IMR-90 (cell line): ENCODE data around the gene MATN3. TPM values are rescaled to one million over a fixed set of nuclear protein-coding genes. Genes with fewer than 3 reads are reported as not detected.
"Not testable (repeated sequence)": the region's sequence is repeated elsewhere in the genome, so short reads cannot be mapped to it uniquely, and the experiment has no call there.

Source experiments
- ATAC-seq: fragments of 200-7000 bp; cut with Tn5 transposase; 2 replicates; pipeline ENCODE4 v1.9.1; 2020; ENCODE audit warnings: low read depth, mild to moderate bottlenecking, moderate library complexity
- BruUV-seq: library from RNA; stranded (reverse); fragments of 400-500 nt; replicated peaks from 2 replicates; lab custom pipeline; 2021; lab: Mats Ljungman, UMichigan
- CTCF ChIA-PET: fragments of 300-600 bp; formaldehyde crosslinking; extraction: SDS; loops from one replicate; lab custom pipeline; 2021; ENCODE audit warnings: antibody characterized with exemption; lab: Yijun Ruan, JAX
- POLR2A ChIA-PET: fragments of 300-600 bp; sonication (Branson Sonifier 250); formaldehyde crosslinking; loops from one replicate; lab custom pipeline; 2022; ENCODE audit warnings: antibody characterized with exemption; ENCODE audit not compliant: unreplicated experiment; lab: Charles Lee
- DNase-seq: peaks from one replicate; pipeline ENCODE4 v3.0.0; 2013
- H2AFZ ChIP-seq: replicated peaks from 2 replicates; pipeline ENCODE3; 2013; ENCODE audit warnings: low read length, mild to moderate bottlenecking; ENCODE audit not compliant: poor library complexity
- H2AK5ac ChIP-seq: 2 replicates; pipeline ENCODE4 v1.6.1; 2013; ENCODE audit warnings: low read depth, low read length, inconsistent platforms
- H2AK9ac ChIP-seq: replicated peaks from 2 replicates; pipeline ENCODE3; 2013; ENCODE audit warnings: mild to moderate bottlenecking, low read depth, low read length, moderate library complexity; ENCODE audit not compliant: poor library complexity
- H2BK120ac ChIP-seq: 2 replicates; pipeline ENCODE4 v1.6.1; 2013; ENCODE audit warnings: low read depth, low read length, inconsistent platforms
- H2BK15ac ChIP-seq: 3 replicates; pipeline ENCODE4 v1.6.1; 2013; ENCODE audit warnings: low read depth, low read length, inconsistent platforms
- H2BK20ac ChIP-seq: 2 replicates; pipeline ENCODE4 v1.6.1; 2013; ENCODE audit warnings: low read depth, mild to moderate bottlenecking, inconsistent platforms, low read length, moderate library complexity
- H2BK5ac ChIP-seq: 2 replicates; pipeline ENCODE4 v1.6.1; 2013; ENCODE audit warnings: mild to moderate bottlenecking, low read depth, low read length, inconsistent platforms; ENCODE audit not compliant: poor library complexity, severe bottlenecking
- H3K14ac ChIP-seq: replicated peaks from 2 replicates; pipeline ENCODE4 v1.6.1; 2013; ENCODE audit warnings: low read depth, low read length, inconsistent platforms
- H3K18ac ChIP-seq: 2 replicates; pipeline ENCODE4 v1.6.1; 2013; ENCODE audit warnings: low read depth, low read length, control low read depth
- H3K23ac ChIP-seq: 2 replicates; pipeline ENCODE4 v1.6.1; 2013; ENCODE audit warnings: low read depth, low read length, inconsistent platforms
- H3K27ac ChIP-seq: 2 replicates; pipeline ENCODE4 v1.5.1; 2013; ENCODE audit warnings: mild to moderate bottlenecking, control low read depth, low read length; ENCODE audit not compliant: insufficient read depth
- H3K27me3 ChIP-seq: 2 replicates; pipeline ENCODE4 v1.6.1; 2013; ENCODE audit warnings: low read length; ENCODE audit not compliant: control insufficient read depth, insufficient read depth
- H3K36me3 ChIP-seq: 2 replicates; pipeline ENCODE4 v1.6.1; 2013; ENCODE audit warnings: low read length, mixed read lengths; ENCODE audit not compliant: control insufficient read depth, insufficient read depth
- H3K4ac ChIP-seq: 2 replicates; pipeline ENCODE4 v1.6.1; 2013; ENCODE audit warnings: low read depth, low read length, inconsistent platforms
- H3K4me1 ChIP-seq: 2 replicates; pipeline ENCODE4 v1.6.1; 2013; ENCODE audit warnings: low read length, mixed read lengths; ENCODE audit not compliant: control insufficient read depth, insufficient read depth
- H3K4me2 ChIP-seq: 2 replicates; pipeline ENCODE4 v1.6.1; 2013; ENCODE audit warnings: low read depth, mild to moderate bottlenecking, control low read depth, low read length, moderate library complexity
- H3K4me3 ChIP-seq: 2 replicates; pipeline ENCODE4 v1.5.1; 2013; ENCODE audit warnings: low read depth, mild to moderate bottlenecking, control low read depth, low read length, moderate library complexity; ENCODE audit not compliant: insufficient read depth
- H3K56ac ChIP-seq: 2 replicates; pipeline ENCODE4 v1.6.1; 2013; ENCODE audit warnings: low read length, inconsistent platforms; ENCODE audit not compliant: insufficient read depth; ENCODE audit errors: extremely low read depth
- H3K79me1 ChIP-seq, 2 experiments: 2 replicates each; pipeline ENCODE4 v1.6.1; 2013; ENCODE audit warnings: low read length in 2 of 2, inconsistent platforms in 1 of 2, low read depth in 1 of 2
- H3K9ac ChIP-seq: 2 replicates; pipeline ENCODE4 v1.6.1; 2013; ENCODE audit warnings: low read depth, low read length, control low read depth
- H3K9me1 ChIP-seq: 2 replicates; pipeline ENCODE4 v1.6.1; 2013; ENCODE audit warnings: low read length, inconsistent platforms; ENCODE audit not compliant: insufficient read depth
- H3K9me3 ChIP-seq: 2 replicates; pipeline ENCODE4 v1.6.1; 2013; ENCODE audit warnings: low read length; ENCODE audit not compliant: control insufficient read depth, insufficient read depth
- H4K20me1 ChIP-seq: 2 replicates; pipeline ENCODE4 v1.6.1; 2013; ENCODE audit warnings: low read length, inconsistent platforms; ENCODE audit not compliant: insufficient read depth
- H4K5ac ChIP-seq: 2 replicates; pipeline ENCODE4 v1.6.1; 2013; ENCODE audit warnings: mild to moderate bottlenecking, low read depth, low read length, control low read depth
- H4K8ac ChIP-seq, 2 experiments: 2 replicates each; pipeline ENCODE4 v1.6.1; 2013; ENCODE audit warnings: low read depth in 2 of 2, low read length in 2 of 2, control low read depth in 1 of 2, inconsistent platforms in 1 of 2
- H4K91ac ChIP-seq: 2 replicates; pipeline ENCODE4 v1.6.1; 2013; ENCODE audit warnings: low read depth, low read length, inconsistent platforms; ENCODE audit not compliant: insufficient read depth
- CEBPB ChIP-seq: IDR thresholded peaks from 2 replicates; pipeline ENCODE4 v1.6.1; 2012; ENCODE audit warnings: low read depth, low read length, improper control_type of control experiment
- MAFK ChIP-seq: IDR thresholded peaks from 2 replicates; pipeline ENCODE4 v1.6.1; 2012; ENCODE audit warnings: low read depth, low read length, improper control_type of control experiment
- MXI1 ChIP-seq: IDR thresholded peaks from 2 replicates; pipeline ENCODE4 v1.6.1; 2012; ENCODE audit warnings: low read depth, mild to moderate bottlenecking, low read length, moderate library complexity, borderline replicate concordance
- RAD21 ChIP-seq: IDR thresholded peaks from 2 replicates; pipeline ENCODE4 v1.6.1; 2012; ENCODE audit warnings: low read length, improper control_type of control experiment
- RCOR1 ChIP-seq: IDR thresholded peaks from 2 replicates; pipeline ENCODE4 v1.6.1; 2012; ENCODE audit warnings: mild to moderate bottlenecking, low read length, improper control_type of control experiment; ENCODE audit not compliant: insufficient replicate concordance
- WGBS, 2 experiments: methylation state at CpG; one replicate each; pipeline versions ENCODE4 v1.1.5 to v1.1.7; 2013; ENCODE audit warnings: missing lambda C conversion rate in 2 of 2; ENCODE audit not compliant: insufficient read length in 1 of 2; ENCODE audit errors: extremely low coverage in 2 of 2; 5-methylcytosine and 5-hydroxymethylcytosine counted together
- dilution Hi-C: fragments of 300-500 bp; cut with HindIII; formaldehyde crosslinking; loops from one replicate; pipeline ENCODE4 v1.14.3; 2018; ENCODE audit warnings: low sequenced_read_pairs; ENCODE audit not compliant: unreplicated experiment
- in situ Hi-C: fragments of 300-500 bp; cut with MboI; formaldehyde crosslinking; loops from 3 replicates; pipeline ENCODE4 v1.14.3; 2019; ENCODE audit warnings: low sequenced_read_pairs, inconsistent platforms, mixed read lengths
- intact Hi-C: fragments of 100-400 bp; cut with micrococcal nuclease; formaldehyde crosslinking; loops from 2 replicates; pipeline ENCODE4 v1.10.0; 2022
- polyA plus RNA-seq, 3 experiments: library from polyadenylated mRNA; depleted of rRNA; stranded (reverse); fragments of >200 nt; gene quantifications; 2 replicates each; pipeline ENCODE4 v1.2.3, GENCODE V29; 2012; ENCODE audit warnings: low replicate concordance in 1 of 3
- total RNA-seq: library from RNA; depleted of rRNA; stranded (reverse); fragments of >200 nt; gene quantifications from 2 replicates; pipeline ENCODE4 v1.2.3, GENCODE V29; 2012

The MATN3 gene
- total and polyA plus RNA-seq, 2 of the 4 experiments (the other 2 are of a cell fraction) = 0.90 to 3.0 TPM

GRCh38 chr2:20048488-20049448, 36.3 kb upstream of the MATN3 start:
- Histone ChIP-seq H4K91ac (no peak overlapping the region), H3K4ac (peak overlapping the region; percentile 32; the same call in 1 of the 2 replicates), H4K20me1 (peaks cover 66% of the 10 kb centered on the region), H3K9ac (peak overlapping the region; percentile 94), H3K4me1 (peaks cover 2% of the 10 kb centered on the region), H2AFZ (no peak overlapping the region), H2BK120ac (no peak overlapping the region; the same call in 1 of the 2 replicates), H3K9me1 (peaks cover 2% of the 10 kb centered on the region), H3K4me3 (peak overlapping the region; percentile 77), H3K56ac (peak overlapping the region; percentile 51; the same call in 1 of the 2 replicates), H2BK20ac (no peak overlapping the region), H3K18ac (peak overlapping the region; percentile 43; the same call in 1 of the 2 replicates), H3K4me2 (peak overlapping the region; percentile 93), H3K27me3 (no peaks in the 10 kb centered on the region), H4K5ac (no peak overlapping the region), H3K23ac (peak overlapping the region; percentile 59), H3K36me3 (peaks cover 8% of the 10 kb centered on the region; the same call in 1 of the 2 replicates), H3K14ac (peak overlapping the region; percentile 53; the same call in 1 of the 2 replicates), H2AK5ac (no peak overlapping the region), H4K8ac (no peak overlapping the region), H3K9me3 (no peaks in the 10 kb centered on the region), H3K27ac (peak overlapping the region; percentile 70; the same call in 1 of the 2 replicates), H2BK15ac (no peak overlapping the region), H2AK9ac (no peak overlapping the region), H3K79me1 (peaks cover 0 to 53% of the 10 kb centered on the region in 2 experiments; a peak in 2 of 4 replicates), H2BK5ac (peak overlapping the region; percentile 87)
- CTCF ChIA-PET = no interaction called here
- TF ChIP-seq MAFK (no peak), RAD21 (no peak), CEBPB (peak; percentile 77), MXI1 (no peak), RCOR1 (no peak)
- DNase-seq = no peak
- in situ Hi-C loops = no loop called here
- no peak for ATAC-seq
- intact Hi-C loops = loop anchor here (2.0 to 5.0 kb wide), 2 partner anchors 46 to 91 kb away; no protein-coding TSS in a partner anchor
- dilution Hi-C loops = no loop called here
- POLR2A ChIA-PET = interaction anchor here (0.9 kb wide), 1 partner anchor 43 kb away, joined by 5 read pairs; no protein-coding TSS in a partner anchor
- BruUV-seq = no TSS peak
- WGBS, 2 experiments = no CpG with 5 or more reads among the region's 6 CpGs

- H3K36me3 ChIP-seq, in situ Hi-C loops, H2BK15ac ChIP-seq, H3K4ac ChIP-seq, H3K4me3 ChIP-seq, H2BK120ac ChIP-seq, H2AK5ac ChIP-seq, H2BK20ac ChIP-seq, POLR2A ChIA-PET, H4K8ac ChIP-seq, BruUV-seq, DNase-seq, H4K91ac ChIP-seq, H2BK5ac ChIP-seq, H3K27ac ChIP-seq, H2AFZ ChIP-seq, H3K9me1 ChIP-seq, H3K27me3 ChIP-seq, H3K4me2 ChIP-seq, H3K14ac ChIP-seq, dilution Hi-C loops, H3K9ac ChIP-seq, H3K18ac ChIP-seq, H3K56ac ChIP-seq, ATAC-seq, H4K5ac ChIP-seq, H3K9me3 ChIP-seq, H3K4me1 ChIP-seq, H2AK9ac ChIP-seq, CTCF ChIA-PET, H3K23ac ChIP-seq: not testable (repeated sequence)
- WGBS, 2 experiments = no CpG with 5 or more reads among the region's 4 CpGs
- peaks cover 5 to 73% of the 10 kb centered on the region in 2 experiments; a peak in 2 of 4 replicates for H3K79me1 ChIP-seq
- intact Hi-C loops = loop anchor here (5.0 kb wide), 1 partner anchor 89 kb away; no protein-coding TSS in a partner anchor
- peaks cover 93% of the 10 kb centered on the region for H4K20me1 ChIP-seq
Observed at GRCh38 chr2:20045712-20046292, 33.3 kb upstream of the MATN3 start.
